Right lobe of liver (tissue), 4 donors: Measurements from ENCODE around the gene SSBP3.

Source experiments
- CTCF ChIP-seq, 4 donors: fragments of 200-600 bp in 3 of 4; fragments of 450-650 bp in 1 of 4; IDR thresholded peaks; one replicate each; pipeline versions ENCODE4 v1.5.1 to v1.8.0; 2016 to 2022; ENCODE audit warnings: antibody characterized with exemption in 4 of 4, mild to moderate bottlenecking in 2 of 4
- POLR2A ChIP-seq: fragments of 450-650 bp; IDR thresholded peaks from one replicate; pipeline ENCODE4 v1.6.1; 2017; ENCODE audit warnings: antibody characterized with exemption, mild to moderate bottlenecking
- donor health status: DM: no; HTN: no; CAD: no.
- donor health status: DM: no; HTN: no; CAD: no.
- donor health status: DM: no; HTN: yes; CAD: no.

- TF ChIP-seq CTCF (IDR thresholded peaks at IDR 0.05) (no peak), POLR2A (no peak)
These were observed 79.4 kb downstream of the SSBP3 start for GRCh38 chr1:54326543-54327385.
